Kidney epithelial cell (primary cell): Measurements from ENCODE around the gene TNFRSF12A. TPM values are rescaled to one million over a fixed set of nuclear protein-coding genes. Genes with fewer than 3 reads are reported as not detected.
"Not testable (repeated sequence)": the region's sequence is repeated elsewhere in the genome, so short reads cannot be mapped to it uniquely, and the experiment has no call there.

Experiments used
- DNase-seq: peaks from one replicate; pipeline ENCODE4 v3.0.0-alpha.2; 2010; ENCODE audit warnings: low read depth
- H3K27me3 ChIP-seq: 2 replicates; pipeline ENCODE4 v1.6.0; 2011; ENCODE audit warnings: low read length; ENCODE audit not compliant: control insufficient read depth, insufficient read depth
- H3K36me3 ChIP-seq: 2 replicates; pipeline ENCODE4 v1.5.1; 2011; ENCODE audit warnings: low read length; ENCODE audit not compliant: control insufficient read depth, insufficient read depth
- H3K4me3 ChIP-seq: 2 replicates; pipeline ENCODE4 v1.5.1; 2011; ENCODE audit warnings: low read depth, mild to moderate bottlenecking, control low read depth, low read length
- CTCF ChIP-seq: IDR thresholded peaks from 2 replicates; pipeline ENCODE4 v1.5.1; 2011; ENCODE audit warnings: mild to moderate bottlenecking, moderate library complexity, low read length, control low read depth, inconsistent platforms; ENCODE audit not compliant: insufficient read depth, poor library complexity, severe bottlenecking
- total RNA-seq: library from RNA; depleted of rRNA; stranded (reverse); fragments of >200 nt; gene quantifications from 2 replicates; pipeline ENCODE4 v1.2.3, GENCODE V29; 2015

Gene TNFRSF12A
- total RNA-seq, 1 donor from 2014 or later: 572 TPM

- H3K27me3 ChIP-seq: peaks cover 41% of the 10 kb centered on the region
- H3K4me3 ChIP-seq: no peak overlapping the region
- no peaks in the 10 kb centered on the region for H3K36me3 ChIP-seq
- TF ChIP-seq CTCF: no peak
- no peak for DNase-seq
Measured at GRCh38 chr16:3049921-3050481, 29.8 kb downstream of the TNFRSF12A start.

- Histone ChIP-seq H3K27me3 (peaks cover 38% of the 10 kb centered on the region), H3K36me3 (peaks cover 1% of the 10 kb centered on the region), H3K4me3 (no peak overlapping the region)
- DNase-seq: no peak
- TF ChIP-seq CTCF: no peak
Measured at GRCh38 chr16:3050487-3050886, 30.3 kb downstream of the TNFRSF12A start.

- Histone ChIP-seq H3K36me3 (peaks cover 1% of the 10 kb centered on the region), H3K4me3 (no peak overlapping the region), H3K27me3 (peaks cover 33% of the 10 kb centered on the region)
- no peak for TF ChIP-seq CTCF
- DNase-seq: no peak
Measured at GRCh38 chr16:3051009-3051408, 30.8 kb downstream of the TNFRSF12A start.

GRCh38 chr16:3051494-3051893 lies 31.3 kb downstream of the TNFRSF12A start:
- no peak for TF ChIP-seq CTCF
- Histone ChIP-seq H3K4me3 (no peak overlapping the region), H3K36me3 (peaks cover 1% of the 10 kb centered on the region), H3K27me3 (peaks cover 28% of the 10 kb centered on the region)
- DNase-seq: no peak

GRCh38 chr16:3052571-3053329 lies 32.6 kb downstream of the TNFRSF12A start:
- H3K36me3 ChIP-seq, DNase-seq, H3K4me3 ChIP-seq: not testable (repeated sequence)
- peaks cover 16% of the 10 kb centered on the region for H3K27me3 ChIP-seq

- not testable (repeated sequence) for H3K36me3 ChIP-seq, H3K4me3 ChIP-seq, DNase-seq
- peaks cover 14% of the 10 kb centered on the region for H3K27me3 ChIP-seq
Measured at GRCh38 chr16:3053330-3053710, 33.2 kb downstream of the TNFRSF12A start.
